ENCODE data around the gene ACVR2A.

Gene ACVR2A

DNA sequence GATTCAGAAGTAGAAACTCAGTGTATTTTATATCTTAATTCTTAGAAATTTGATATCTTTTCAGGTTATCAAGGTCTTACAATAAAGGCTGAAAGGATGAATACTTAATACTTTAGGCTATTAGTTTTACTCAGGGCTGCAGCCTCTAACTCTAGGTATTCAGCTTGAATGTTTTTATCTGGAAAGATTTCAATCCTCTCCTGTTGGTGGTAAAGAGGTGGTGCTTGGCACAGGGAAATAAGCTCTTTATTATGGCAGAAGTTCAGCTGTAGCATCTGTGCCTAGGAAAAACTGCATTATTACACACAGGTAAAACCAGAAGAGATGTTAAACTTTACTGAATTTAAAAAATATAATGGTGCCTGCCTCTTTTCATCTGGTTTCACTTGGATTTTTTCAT, 11.1 kb downstream of the ACVR2A start:
- FAIRE-seq: no peak

DNA sequence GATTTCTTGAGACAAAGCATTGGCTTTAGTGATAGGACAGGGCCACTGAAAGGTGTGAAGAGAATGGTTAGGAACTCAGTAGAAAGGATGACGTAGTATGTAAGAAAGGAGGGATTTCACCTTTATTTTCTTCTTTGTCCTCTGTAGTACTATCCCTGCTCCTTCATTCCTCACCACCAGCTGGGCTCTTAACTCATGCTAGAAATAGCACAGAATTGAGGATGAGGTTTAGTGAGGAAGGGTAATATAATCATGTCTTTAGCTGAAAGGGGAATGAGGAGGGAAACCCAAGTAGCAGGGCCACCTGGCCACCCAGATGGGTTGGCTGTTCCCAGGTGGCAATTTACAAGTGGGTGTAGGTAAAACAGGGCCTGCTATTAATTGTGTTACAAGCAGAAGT, 15.2 kb downstream of the ACVR2A start:
- no peak for FAIRE-seq

DNA sequence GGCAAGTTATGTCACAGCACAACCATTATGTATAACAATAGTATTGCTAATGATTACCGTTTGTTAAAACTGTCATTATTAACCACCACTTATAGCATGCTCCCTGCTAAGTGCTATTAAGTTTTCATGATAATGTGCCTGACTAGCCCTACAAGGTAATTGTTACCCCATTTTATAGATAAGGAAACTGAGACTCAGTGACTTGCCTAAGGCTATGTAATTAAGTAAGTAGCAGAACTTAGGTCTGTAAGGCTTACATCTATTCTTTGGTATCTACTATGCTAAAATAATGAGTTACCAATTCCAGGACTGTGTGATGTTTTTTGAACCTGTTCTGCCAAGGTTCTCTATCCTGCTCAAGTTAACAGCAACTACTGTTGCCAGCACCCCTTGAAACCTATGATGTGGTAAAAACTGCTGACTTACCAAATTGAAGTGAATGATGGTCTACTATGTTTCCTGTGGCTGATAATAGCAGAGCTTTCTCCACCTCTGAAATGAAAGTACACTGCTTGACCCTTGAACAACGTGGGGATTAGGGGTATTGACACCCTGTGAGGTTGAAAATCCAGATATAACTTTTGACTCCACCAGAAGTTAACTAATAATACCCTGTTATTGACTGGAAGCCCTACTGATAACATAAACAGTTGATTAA, 18.2 kb downstream of the ACVR2A start:
- FAIRE-seq: no peak

DNA sequence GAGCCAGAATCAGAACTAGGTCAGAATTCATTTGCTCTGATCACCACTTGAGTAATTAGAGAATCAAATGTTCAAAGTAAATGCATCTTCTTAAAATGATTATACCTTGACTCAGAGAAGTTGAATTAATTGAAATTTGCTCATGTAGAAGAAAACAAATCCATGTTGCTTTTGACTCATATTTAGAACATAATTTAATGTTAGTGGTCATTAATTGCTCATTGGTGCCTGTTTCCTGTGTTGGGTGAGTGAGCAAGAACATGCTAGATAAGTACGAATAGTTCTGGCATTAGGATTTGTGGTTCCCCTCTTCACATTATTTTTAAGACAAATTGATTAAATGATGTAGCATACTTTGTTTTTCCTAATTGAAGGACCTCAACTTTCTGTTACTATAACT, 19.0 kb downstream of the ACVR2A start:
- no peak for FAIRE-seq

DNA sequence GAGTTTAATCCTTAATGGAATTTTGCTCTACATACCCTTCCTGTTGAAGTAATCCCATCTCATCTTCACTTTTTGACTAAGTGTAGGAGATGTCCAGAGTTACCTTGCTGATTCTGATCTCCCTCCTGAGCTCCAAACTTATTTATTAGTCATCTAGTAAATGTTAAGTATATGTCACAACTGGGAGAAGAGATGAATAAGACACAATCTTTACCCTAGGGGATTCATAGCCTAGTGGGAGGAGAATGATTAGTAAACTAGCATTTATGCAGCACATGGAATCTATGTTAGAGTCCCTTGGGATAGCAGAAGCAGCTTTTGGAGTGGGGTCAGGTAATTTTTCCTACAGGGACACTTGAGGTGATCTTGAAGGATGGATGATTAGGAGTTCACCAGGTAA, 20.7 kb downstream of the ACVR2A start:
- no peak for FAIRE-seq

DNA sequence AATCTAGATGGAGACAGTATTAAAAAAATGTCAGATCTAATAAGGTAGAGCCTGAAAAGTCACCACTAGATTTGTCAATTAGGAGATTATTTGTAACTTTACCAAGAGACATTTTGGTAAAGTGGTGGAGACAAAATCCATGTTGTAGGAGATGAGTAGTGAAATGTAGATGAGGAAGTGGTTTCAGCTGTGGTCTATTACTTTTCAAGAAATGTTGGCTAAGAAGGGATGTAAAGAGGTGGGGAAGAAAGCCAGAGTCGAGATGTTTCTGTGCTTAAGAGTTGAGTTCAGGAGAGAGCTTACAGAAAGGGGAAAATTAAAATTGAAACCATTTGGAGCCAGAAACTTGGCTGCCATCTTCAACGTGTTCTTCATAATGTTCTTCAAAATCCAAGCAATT, 22.2 kb downstream of the ACVR2A start:
- no peak for FAIRE-seq

DNA sequence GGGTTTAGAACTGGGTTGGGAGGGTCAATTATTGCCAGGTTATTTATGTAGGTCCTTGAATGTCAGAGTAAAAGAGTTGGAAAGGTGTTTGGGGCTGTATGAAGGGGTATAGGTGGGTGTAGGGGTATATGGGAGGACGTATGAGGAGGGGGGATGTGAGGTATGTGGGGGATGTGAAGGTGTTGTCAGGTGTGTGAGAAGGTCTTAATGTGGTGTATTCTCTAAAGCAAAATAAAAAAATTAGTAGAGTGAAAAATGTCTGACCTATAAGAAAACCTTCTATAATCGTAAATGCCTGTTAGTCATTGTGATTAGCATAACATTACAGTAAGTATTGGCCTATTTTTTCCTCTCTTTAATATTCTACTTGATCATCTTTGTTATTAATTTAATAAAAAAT, 25.1 kb downstream of the ACVR2A start:
- no peak for FAIRE-seq

DNA sequence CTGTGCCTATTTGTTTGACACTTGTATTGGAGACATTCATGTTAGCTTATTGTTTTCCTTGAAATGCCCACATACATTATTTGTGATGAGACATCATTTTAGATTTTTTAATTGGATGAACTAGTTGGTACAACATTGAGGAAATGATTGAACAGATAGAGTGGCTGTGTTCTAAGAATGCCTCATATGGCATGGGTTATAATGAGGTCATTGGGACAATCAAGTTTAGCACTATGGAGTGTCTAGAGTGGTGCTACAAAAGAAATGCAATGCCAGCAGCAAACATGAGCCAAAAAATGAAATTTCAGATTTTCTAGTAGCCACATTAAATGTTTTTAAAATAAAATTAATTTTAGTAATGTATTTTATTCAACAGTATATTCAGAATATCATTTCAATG, 28.1 kb downstream of the ACVR2A start:
- no peak for FAIRE-seq

DNA sequence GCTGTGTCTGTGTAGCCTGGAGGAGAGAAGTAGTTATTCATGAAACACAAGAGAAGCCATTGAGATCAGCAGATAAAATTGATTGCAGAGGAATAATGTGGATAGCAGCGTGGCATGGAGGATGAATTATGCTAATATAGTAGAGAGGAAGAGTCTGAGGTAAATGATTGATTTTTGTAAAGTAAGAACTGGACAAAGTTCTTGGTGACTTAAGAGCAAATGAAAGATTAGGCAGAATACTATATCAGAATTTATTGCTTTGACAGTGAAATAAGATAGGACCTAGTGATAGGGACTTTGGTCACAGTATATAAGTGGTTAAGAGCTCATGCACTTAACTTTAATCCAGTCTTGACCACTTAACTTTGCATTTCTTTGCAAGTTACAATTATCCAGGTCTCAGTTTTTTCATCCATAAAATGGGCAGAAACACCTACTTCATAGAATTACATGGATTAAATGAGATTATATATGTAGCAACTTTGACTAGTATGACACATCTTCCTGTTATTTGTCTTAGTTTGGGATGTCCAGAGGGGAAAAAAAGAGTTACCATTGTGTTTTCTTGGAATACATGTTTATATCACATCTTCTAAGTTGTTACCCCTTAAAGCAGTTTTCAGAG, 29.1 kb downstream of the ACVR2A start:
- no peak for FAIRE-seq

DNA sequence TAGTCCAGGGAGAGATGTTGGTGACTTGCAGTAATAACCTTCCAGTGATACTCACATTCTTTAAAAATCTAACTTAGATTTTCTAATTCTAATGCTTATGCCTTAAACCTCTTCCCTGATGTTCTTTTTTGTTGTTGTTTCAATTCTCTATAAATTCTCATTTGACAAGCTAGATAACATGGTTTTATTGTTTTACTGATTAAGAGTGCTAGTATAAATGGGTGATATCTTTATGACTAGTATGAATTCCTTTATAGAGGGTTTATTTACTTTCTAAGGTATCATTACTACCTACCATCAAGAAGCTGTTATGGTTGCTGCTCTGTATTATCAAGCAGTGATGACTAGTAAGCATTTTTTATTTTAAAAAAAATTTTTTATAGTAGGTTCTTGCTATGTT, 35.0 kb downstream of the ACVR2A start:
- no peak for FAIRE-seq

DNA sequence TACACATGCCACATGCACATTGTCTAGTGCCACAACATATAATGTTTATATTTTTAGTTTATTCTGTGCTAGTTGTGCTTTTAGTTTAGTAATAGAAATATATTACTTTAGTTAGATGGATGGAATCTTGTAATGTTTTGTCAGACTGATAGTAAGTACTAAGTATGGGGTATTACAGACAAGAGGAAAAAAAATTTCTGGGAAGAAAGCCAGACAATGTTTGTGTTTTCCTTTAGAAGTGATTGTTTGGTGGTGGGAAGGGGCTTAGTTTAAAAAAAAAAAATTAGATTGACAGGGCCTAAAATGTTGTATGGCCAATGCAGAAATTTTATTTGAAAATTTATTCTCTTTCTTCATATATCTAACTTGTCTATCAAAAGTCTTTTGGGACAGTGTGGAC, 37.8 kb downstream of the ACVR2A start:
- no peak for FAIRE-seq

DNA sequence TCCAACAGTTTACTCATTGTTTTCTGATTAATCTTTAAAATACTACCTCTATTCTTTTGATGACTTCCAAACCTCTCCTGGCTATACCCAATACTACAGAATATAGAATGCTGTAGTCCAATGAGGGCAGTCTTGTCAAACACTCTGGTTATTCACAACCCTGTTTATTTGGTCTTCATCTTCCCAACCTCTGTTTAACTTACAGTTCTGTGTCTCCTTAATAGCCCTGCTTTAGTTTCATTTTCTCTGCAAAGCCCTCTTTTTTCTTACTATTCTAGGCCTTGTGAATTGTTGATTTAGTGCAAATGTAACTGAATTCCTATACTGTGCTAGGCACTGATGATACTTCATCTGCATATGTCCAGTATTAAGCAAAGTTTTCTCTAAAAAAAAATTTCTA, 40.0 kb downstream of the ACVR2A start:
- no peak for FAIRE-seq

DNA sequence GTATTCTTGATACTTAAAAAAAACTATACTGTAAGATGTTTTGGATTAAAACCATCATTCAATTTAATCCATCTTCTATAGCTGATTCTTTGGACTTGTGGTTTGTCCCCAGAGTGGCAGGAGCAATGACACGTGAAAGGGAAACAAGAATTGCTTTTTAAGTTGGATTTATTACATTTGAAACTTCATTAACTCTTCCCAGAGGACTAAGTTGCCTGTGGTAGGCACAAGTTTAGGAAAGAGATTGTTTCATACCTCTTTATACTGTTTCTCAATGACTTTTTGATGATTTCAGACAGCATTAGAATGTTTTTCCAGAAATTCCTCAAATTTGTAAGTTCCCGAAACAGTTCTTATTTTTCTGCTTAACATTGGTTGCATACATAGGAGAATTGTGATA, 41.3 kb downstream of the ACVR2A start:
- no peak for FAIRE-seq

DNA sequence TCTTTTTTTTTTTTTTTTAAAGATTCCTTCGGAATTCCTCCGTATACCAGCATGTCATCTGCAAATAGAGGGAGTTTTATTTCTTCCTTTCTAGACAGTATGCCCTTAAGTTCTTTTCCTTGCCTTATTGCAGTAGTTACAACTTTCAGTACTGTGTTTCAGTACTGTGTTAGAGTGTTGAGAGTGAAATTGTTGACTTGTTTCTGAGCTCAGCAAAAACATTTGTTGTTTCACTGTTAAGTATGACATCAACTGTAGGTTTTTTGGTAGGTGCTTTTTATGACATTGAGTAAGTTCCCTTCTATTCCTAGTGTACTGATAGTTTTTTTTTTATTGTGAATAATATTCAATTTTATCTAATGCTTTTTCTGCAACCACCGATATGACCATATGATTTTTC, 43.9 kb downstream of the ACVR2A start:
- FAIRE-seq: no peak

DNA sequence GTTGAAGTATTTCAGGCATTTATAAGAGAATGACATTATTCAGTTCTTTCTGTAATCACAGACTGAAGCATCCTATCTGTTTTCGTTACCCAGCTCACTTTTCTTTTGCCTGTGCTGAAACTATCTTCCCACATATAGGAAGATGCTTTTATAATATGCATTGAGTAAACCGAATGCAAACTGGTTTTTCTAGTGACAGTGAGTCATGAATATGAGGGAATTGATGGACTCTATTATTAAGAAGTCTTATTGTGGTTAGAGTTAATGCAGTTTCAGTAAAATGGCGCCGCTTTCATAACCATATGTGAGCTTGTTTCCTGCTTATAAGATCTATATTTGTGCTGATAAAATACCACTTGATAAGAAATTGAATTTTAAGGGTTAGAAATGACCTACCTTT, 59.2 kb downstream of the ACVR2A start:
- FAIRE-seq: no peak

DNA sequence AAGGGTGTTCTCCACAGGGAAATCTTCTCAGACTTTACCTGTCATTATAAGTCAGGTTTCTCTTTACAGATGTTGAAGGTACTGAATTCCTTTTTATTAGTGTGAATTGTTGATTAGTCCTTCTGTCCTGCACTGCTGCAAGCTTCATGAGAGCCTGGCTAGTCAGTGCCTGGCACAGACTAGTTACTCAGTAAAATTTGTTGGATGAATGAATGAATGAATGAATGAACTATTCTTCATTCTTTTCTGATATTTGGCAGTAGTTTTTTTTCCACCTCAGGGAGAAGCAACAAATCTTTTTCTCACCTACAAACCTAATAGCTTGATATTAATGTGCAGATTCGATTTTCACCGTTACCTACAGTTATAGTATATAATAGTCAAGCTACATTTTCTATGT, 64.3 kb downstream of the ACVR2A start:
- FAIRE-seq: no peak

DNA sequence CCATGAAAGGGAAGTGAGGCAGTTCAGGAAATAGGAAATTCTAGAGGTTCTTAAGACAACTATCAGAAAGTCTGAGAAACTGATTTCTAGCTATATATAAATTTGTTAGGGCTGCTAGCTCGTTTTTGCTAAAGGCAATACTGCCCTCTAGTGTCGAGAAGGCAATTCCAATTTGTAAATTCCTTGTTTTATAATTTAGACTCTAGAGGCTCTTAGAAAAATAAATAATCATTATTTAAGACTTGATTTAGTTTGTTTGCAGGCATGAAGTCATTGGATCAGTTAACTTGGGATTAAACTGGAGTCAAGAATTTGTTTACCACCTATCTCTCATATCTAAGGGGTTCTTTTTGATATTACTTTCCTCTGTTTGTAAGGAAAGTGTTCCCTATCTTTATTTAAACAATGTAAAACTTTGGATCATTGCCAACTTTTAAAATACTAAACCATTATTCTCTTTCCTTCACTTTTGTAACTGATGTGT, 66.2 kb downstream of the ACVR2A start:
- FAIRE-seq: peak; percentile 93

DNA sequence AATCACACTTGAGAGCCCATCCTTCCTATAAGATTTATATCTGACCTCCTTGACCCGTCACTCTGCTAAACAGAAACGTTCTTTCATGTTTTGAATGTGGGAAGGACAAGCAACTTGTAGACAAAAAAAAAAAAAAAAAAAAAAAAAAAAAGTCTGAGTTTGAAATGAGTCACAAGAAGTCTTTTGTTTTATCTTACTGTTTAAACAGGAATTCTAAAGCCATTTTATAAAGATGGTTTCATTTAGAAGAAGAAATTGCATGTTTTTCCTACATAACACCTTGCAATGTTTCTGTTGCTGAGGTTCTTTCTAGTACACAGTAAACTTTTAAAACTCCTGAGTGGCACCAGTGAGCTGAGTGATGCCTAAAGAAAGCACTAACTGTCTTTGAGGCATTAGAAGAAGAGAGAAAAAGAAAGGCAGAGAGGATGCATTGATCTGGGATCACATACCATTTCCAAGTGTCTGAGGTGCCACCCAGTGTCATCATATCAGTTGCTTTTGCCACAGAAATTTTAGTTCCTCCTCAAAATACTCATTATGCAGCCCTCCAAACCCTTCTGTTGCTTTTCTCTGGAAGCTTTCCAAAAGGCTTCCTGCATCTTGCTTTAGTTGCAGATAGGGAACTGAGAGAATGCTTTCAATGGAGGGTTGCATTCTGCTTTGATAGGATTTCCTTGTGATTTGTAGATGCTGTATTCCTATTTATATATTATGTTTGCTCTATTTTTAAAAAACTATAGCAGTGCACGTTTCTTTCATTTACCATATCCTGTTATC, 69.1 kb downstream of the ACVR2A start:
- no peak for FAIRE-seq

DNA sequence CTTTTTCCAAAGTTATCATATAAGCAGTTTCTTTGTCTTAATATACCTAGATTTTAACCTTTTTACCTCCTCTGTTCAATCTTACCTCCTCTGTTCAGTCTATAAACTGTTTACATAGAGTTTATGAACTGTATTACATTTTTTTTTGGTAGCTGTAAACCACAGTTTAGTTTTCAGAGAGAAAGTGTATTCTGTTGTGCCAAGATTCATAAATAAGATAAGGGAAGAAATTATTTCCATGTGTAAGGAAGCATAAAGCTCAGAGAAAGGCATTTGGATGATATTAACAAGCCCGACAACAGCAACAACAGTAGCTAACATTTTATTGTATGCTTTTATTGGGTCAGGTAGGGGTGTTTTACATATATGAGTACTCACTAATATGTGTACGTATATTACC, 71.2 kb downstream of the ACVR2A start:
- FAIRE-seq: no peak

DNA sequence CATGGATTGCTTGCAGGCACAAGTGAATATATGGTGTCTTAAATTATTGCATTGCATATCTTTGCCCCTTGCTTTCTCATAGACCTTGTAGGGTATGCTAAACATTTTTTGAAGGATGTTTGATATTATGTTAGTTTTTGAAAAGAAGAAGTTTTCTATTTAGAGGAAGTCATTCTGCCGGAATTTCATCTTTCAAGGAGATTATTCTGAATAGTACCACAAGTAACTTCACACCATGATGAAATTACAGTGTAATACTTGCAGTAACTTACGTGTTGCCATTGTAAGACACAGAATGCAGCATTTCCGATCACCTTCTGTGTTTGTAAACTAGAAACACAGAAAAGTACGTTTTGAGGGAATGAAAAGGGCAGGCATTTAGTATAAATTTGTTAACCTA, 71.9 kb downstream of the ACVR2A start:
- FAIRE-seq: no peak

DNA sequence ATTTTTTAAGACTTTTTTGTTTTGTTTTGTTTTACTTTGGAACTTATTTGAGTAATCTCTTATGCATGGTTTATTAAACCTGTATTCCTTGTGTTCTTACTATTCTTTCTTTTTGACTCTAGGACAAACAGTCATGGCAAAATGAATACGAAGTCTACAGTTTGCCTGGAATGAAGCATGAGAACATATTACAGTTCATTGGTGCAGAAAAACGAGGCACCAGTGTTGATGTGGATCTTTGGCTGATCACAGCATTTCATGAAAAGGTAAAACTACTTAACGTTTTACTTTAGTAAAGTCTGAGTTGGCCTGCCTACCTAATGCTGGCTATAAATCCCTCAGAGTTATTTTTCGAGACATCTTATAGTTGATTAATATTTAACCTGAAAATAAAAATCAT, 72.3 kb downstream of the ACVR2A start:
- FAIRE-seq: no peak

DNA sequence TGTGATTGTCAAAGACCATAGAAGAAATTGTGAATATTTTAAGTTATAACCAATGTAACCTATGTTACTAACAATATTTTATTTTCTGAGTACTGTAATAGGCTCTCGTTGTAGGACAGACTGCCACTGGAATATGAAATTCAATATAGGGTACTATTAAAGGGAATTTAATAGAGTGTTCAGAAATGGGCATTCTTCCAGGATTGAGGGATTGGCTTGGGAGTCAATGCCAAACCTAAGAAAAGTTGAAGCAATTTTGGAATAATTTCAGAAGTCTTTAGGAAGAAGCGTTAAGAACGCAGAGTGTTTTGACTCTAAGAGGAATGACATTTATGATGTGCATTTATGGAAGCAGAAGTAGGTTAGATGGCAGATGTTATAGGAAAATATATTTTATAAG, 79.0 kb downstream of the ACVR2A start:
- FAIRE-seq: no peak

DNA sequence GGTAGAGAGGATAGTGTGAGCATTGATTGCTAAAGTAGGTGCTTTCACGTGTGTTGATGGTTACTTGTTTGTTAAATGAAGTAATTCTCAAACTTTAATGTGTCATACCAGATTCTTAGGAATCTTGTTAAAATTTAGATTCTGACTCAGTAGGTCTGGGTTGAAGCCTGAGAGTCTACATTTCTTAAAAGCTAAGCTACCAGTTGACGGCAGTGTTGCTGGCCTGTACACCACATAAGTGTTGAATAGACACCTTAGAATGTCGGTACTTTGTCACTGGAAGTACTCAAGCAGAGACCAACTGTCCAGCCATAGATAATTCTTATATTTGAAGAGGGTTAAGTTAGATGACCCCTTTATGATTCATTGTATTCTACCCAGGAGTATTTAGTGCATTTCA, 79.8 kb downstream of the ACVR2A start:
- no peak for FAIRE-seq

DNA sequence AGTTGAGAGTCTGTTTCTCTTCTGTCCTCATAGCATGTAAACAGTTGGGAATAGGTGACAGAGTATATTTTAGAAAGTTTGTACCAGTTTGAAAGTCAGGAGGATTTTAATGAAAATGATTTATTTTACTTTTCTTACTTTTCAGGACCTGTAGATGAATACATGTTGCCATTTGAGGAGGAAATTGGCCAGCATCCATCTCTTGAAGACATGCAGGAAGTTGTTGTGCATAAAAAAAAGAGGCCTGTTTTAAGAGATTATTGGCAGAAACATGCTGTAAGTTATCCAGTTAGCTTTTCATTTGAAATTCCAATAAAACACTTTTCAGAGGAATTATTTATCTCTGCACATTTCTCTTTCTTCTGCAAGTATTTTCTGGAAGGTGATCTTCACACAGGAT, 81.1 kb downstream of the ACVR2A start:
- FAIRE-seq: no peak
